GM10266 (cell line): Measurements from ENCODE around the gene LOC128125822.

Experiments used
- DNase-seq: peaks from one replicate; pipeline ENCODE4 v3.0.0; 2012; ENCODE audit errors: extremely low spot score
- CTCF ChIP-seq: IDR thresholded peaks from 2 replicates; pipeline ENCODE4 v1.5.1; 2012; ENCODE audit warnings: mild to moderate bottlenecking, low read depth; ENCODE audit not compliant: control insufficient read depth, insufficient read depth; ENCODE audit errors: missing control alignments

Gene LOC128125822

GRCh38 chr6:63530182-63530581 is 42.1 kb upstream of the LOC128125822 start:
- no peak for TF ChIP-seq CTCF
- no peak for DNase-seq

GRCh38 chr6:63530991-63531390 is 41.3 kb upstream of the LOC128125822 start:
- TF ChIP-seq CTCF: no peak
- no peak for DNase-seq

GRCh38 chr6:63533026-63533425 is 39.3 kb upstream of the LOC128125822 start:
- no peak for DNase-seq
- TF ChIP-seq CTCF: no peak

GRCh38 chr6:63533952-63534351 is 38.3 kb upstream of the LOC128125822 start:
- no peak for DNase-seq
- TF ChIP-seq CTCF: no peak

- DNase-seq: no peak
- no peak for TF ChIP-seq CTCF
Measured at GRCh38 chr6:63537201-63537958, 34.9 kb upstream of the LOC128125822 start.

- DNase-seq: no peak
- no peak for TF ChIP-seq CTCF
Measured at GRCh38 chr6:63537959-63538300, 34.4 kb upstream of the LOC128125822 start.

GRCh38 chr6:63538550-63538949 is 33.7 kb upstream of the LOC128125822 start:
- no peak for DNase-seq

More at GRCh38 chr6:63538550-63538949, 33.7 kb upstream of the LOC128125822 start:
- TF ChIP-seq CTCF: no peak
